Choroid plexus epithelial cell (primary cell): ENCODE data around the gene SMCO3.

Source experiments
- DNase-seq: peaks from one replicate; pipeline ENCODE4 v3.0.0-alpha.2; 2010; ENCODE audit warnings: low read depth
- H3K4me3 ChIP-seq: 2 replicates; pipeline ENCODE4 v1.5.1; 2011; ENCODE audit warnings: low read depth, mild to moderate bottlenecking, control low read depth, low read length, moderate library complexity
- TF ChIP-seq, protein P1 (sequence below): conservative IDR thresholded peaks from 2 replicates; pipeline ENCODE4 v1.5.1; 2011; ENCODE audit warnings: low read depth, mild to moderate bottlenecking, control low read depth, inconsistent platforms, low read length, moderate library complexity

The SMCO3 gene

DNA sequence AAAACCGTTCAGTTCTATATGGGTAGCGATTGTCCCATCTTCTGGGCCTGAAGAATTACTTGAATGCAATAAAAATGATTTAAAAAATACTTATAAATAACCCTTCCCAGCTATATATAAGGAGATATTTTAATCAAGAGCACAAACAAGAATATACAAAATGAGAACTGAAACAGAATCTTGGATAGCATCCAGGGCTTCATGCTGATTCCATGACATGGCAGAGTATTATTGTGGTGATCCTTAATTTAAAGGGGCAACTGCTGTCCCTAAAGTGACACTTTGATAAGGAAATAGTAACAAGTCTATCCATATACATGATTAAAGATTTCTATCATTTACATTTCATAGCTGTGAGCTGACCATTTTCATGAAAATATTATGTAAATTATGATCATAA, 29.5 kb downstream of the SMCO3 start:
- DNase-seq: no peak
- TF ChIP-seq, protein P1, sequence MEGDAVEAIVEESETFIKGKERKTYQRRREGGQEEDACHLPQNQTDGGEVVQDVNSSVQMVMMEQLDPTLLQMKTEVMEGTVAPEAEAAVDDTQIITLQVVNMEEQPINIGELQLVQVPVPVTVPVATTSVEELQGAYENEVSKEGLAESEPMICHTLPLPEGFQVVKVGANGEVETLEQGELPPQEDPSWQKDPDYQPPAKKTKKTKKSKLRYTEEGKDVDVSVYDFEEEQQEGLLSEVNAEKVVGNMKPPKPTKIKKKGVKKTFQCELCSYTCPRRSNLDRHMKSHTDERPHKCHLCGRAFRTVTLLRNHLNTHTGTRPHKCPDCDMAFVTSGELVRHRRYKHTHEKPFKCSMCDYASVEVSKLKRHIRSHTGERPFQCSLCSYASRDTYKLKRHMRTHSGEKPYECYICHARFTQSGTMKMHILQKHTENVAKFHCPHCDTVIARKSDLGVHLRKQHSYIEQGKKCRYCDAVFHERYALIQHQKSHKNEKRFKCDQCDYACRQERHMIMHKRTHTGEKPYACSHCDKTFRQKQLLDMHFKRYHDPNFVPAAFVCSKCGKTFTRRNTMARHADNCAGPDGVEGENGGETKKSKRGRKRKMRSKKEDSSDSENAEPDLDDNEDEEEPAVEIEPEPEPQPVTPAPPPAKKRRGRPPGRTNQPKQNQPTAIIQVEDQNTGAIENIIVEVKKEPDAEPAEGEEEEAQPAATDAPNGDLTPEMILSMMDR: no peak
- no peak overlapping the region for H3K4me3 ChIP-seq

DNA sequence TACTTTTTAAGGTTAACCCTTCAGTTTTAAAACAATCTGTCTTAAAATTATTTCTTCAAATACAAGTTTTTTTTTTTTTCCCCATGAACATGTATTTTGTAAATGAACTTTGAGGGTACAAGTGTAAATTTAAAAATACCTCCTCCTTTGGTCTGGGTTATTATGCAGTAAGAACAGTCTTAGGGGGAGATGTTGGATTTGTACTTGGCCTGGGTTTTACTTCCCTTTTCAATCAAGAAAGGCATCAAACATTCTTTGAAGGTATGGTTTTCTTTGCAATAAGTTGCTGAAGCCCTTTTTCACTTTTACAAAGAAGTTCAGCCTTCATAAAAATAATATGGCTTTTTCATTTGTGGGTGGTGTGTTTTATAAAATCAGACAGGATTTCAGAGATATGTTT, 31.2 kb downstream of the SMCO3 start:
- no peak overlapping the region for H3K4me3 ChIP-seq
- TF ChIP-seq, protein P1: no peak
- no peak for DNase-seq

DNA sequence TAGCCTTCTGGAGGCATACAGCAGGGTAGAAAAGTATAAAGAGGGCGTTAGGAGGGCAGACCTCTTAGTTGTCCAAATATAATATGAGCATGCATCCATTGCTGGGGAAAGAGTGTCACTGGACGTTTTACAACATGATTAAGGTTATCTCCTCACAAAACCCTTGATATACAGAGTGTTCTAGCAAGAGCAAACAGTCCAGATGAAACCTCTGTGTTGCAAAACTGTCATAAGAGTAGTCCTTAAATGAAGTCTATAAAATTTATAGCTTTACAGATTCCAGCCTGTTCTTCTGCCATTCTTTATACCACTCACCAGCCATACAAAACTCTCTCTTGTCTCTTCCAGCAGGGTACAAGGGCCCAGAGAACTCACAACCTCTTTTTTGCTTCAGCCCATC, 32.4 kb downstream of the SMCO3 start:
- no peak overlapping the region for H3K4me3 ChIP-seq
- no peak for DNase-seq
- TF ChIP-seq, protein P1: no peak

DNA sequence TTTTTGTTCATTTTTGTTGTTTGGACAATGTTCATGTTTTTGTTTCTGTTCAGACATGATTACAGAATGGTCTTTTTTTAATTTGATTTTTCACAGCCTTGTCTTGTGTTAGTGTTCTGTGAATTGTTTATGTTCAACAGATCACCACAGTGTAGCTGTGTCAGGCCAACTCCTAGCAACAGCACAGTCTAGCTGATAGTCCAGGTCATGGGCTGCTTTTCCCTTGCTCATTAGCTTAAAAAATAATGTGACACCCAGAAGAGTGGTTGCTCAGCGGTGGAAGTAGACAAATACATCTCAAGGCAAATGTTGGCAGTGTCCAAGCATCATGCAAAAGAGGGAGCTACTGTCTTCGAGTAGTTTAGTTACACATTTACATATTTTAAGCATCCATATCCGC, 33.1 kb downstream of the SMCO3 start:
- TF ChIP-seq, protein P1: no peak
- no peak overlapping the region for H3K4me3 ChIP-seq
- no peak for DNase-seq

DNA sequence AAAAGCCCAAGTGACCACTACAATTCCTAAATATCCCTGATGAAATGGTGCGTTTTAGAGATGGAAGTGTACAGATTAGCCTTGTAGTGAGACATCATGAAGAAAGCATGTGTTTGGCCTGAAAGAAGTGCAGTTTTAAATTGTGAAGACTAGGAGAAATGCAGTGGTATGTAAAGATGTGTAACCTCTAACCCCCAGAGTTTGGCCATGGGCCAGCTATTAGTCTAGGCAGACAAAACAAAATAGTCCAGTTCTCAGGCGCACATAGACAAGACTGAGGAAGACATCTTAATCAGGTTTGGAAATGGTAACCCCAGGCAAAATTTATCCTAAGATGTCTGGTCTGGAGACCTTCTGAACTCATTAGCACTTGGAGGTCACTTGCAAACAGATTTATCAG, 34.1 kb downstream of the SMCO3 start:
- TF ChIP-seq, protein P1: no peak
- H3K4me3 ChIP-seq: no peak overlapping the region
- peak; percentile 78 for DNase-seq

DNA sequence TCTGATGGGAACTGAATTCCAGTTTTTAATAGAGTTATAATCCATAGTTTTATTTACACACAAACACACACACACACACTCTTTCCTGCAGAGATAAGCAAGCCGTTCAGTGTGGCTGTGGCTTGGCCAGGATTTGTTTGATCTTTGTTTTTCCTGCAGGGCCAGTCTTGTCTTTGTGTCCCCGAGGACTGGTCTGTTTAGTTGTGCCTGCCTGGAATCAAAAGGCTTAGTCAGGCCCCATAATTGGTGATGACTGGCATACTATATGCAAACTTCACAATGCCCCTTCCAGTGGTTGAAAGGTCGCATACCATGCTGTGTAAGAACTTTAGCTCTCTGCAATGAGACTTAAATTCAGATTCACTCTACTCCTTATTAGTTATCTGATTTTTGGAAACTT, 36.7 kb downstream of the SMCO3 start:
- no peak overlapping the region for H3K4me3 ChIP-seq
- DNase-seq: no peak
- TF ChIP-seq, protein P1: no peak

DNA sequence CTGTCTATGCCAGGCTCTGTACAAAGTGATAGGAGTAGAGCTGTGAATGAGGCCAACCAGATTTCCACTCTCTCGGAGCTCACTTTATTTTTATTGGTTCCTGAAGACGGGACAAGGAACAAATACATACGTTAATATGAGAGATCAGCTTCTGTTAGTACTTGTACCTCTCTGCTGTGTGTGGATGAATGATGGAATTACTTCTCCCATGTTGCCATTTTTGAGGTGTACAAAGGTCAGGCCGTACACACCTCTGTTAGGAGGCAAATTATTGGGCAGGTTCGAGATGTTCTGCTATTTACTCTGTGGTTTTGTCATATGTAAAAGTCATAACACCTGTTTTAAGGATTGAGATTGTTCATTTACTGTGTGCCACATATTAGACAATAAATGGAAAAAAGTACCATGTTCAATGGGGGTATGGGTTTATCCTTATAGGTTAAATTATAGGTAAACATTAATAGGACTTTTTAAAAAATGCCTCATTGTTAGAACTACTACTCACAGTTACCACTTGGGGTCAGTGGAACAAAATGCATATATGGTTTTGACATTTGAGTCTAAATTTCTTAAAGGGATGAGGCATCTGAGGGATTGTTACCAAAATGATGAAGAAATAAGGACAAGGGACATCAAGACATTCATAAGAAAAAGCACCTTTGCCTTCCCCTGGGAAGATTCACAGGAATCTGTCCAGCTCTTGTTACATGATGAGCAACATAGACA, 37.6 kb downstream of the SMCO3 start:
- H3K4me3 ChIP-seq: peak overlapping the region; percentile 76
- TF ChIP-seq, protein P1: peak; percentile 45
- peak; percentile 53 for DNase-seq
